Liver (tissue), 9 donors: Measurements from ENCODE around the gene PPARA. TPM values are rescaled to one million over a fixed set of nuclear protein-coding genes. Genes with fewer than 3 reads are reported as not detected.

Experiments used
- DNase-seq: peaks from one replicate; pipeline ENCODE4 v3.0.0-alpha.2; 2017; ENCODE audit warnings: low spot score
- H3K27ac ChIP-seq, 2 donors: one replicate each; pipeline ENCODE4 v1.7.0; 2013; ENCODE audit warnings: inconsistent platforms in 2 of 2, low read length in 2 of 2, control low read depth in 1 of 2, low read depth in 1 of 2, mild to moderate bottlenecking in 1 of 2
- H3K27me3 ChIP-seq, 4 donors: one replicate each; pipeline versions ENCODE4 v1.6.1 to v1.7.0; 2013; ENCODE audit warnings: low read length in 3 of 4, inconsistent platforms in 1 of 4, mild to moderate bottlenecking in 1 of 4, moderate library complexity in 1 of 4; ENCODE audit not compliant: control insufficient read depth in 4 of 4, insufficient read depth in 4 of 4
- H3K36me3 ChIP-seq, 4 donors: one replicate each; pipeline versions ENCODE4 v1.6.1 to v1.7.0; 2013; ENCODE audit warnings: low read length in 3 of 4, mild to moderate bottlenecking in 3 of 4, low read depth in 1 of 4, moderate library complexity in 1 of 4; ENCODE audit not compliant: control insufficient read depth in 4 of 4, insufficient read depth in 3 of 4
- H3K4me1 ChIP-seq, 4 donors: one replicate each; pipeline versions ENCODE4 v1.6.1 to v1.7.0; 2013; ENCODE audit warnings: low read length in 3 of 4, mild to moderate bottlenecking in 3 of 4, moderate library complexity in 1 of 4; ENCODE audit not compliant: control insufficient read depth in 4 of 4, insufficient read depth in 4 of 4
- H3K4me3 ChIP-seq, 3 donors: one replicate each; pipeline versions ENCODE4 v1.6.1 to v1.7.0; 2013; ENCODE audit warnings: low read length in 3 of 3, control low read depth in 1 of 3, low read depth in 1 of 3, mild to moderate bottlenecking in 1 of 3
- H3K9ac ChIP-seq, 2 donors: one replicate each; pipeline ENCODE4 v1.7.0; 2013; ENCODE audit warnings: low read length in 2 of 2, mild to moderate bottlenecking in 2 of 2, moderate library complexity in 2 of 2, control low read depth in 1 of 2, low read depth in 1 of 2
- H3K9me3 ChIP-seq, 4 donors: one replicate each; pipeline versions ENCODE4 v1.6.1 to v1.7.0; 2013; ENCODE audit warnings: low read length in 3 of 4; ENCODE audit not compliant: control insufficient read depth in 4 of 4
- CTCF ChIP-seq: fragments of 150-350 bp; IDR thresholded peaks from 2 replicates; pipeline ENCODE4 v1.5.1; 2017; ENCODE audit warnings: improper control_type of control experiment, low read depth, low read length; ENCODE audit not compliant: missing input control
- EGR1 ChIP-seq, 2 donors: IDR thresholded peaks; 2 replicates each; pipeline ENCODE4 v1.6.1; 2016 to 2018; ENCODE audit warnings: antibody characterized with exemption in 2 of 2, low read depth in 2 of 2
- FOXA1 ChIP-seq: IDR thresholded peaks from 2 replicates; pipeline ENCODE4 v1.6.1; 2016; ENCODE audit warnings: antibody characterized with exemption
- FOXA2 ChIP-seq: IDR thresholded peaks from 2 replicates; pipeline ENCODE4 v1.6.1; 2016; ENCODE audit warnings: antibody characterized with exemption
- GABPA ChIP-seq, 2 donors: IDR thresholded peaks in 1 of 2; conservative IDR thresholded peaks in 1 of 2; 2 replicates each; pipeline ENCODE4 v1.6.1; 2016; ENCODE audit warnings: antibody characterized with exemption in 2 of 2, mild to moderate bottlenecking in 1 of 2, moderate library complexity in 1 of 2
- HNF4A ChIP-seq, 2 donors: conservative IDR thresholded peaks; 2 replicates each; pipeline ENCODE4 v1.6.1; 2016; ENCODE audit warnings: antibody characterized with exemption in 2 of 2, mild to moderate bottlenecking in 2 of 2
- HNF4G ChIP-seq: IDR thresholded peaks from 2 replicates; pipeline ENCODE4 v1.6.1; 2016; ENCODE audit warnings: antibody characterized with exemption
- JUND ChIP-seq, 2 donors: IDR thresholded peaks; 2 replicates each; pipeline ENCODE4 v1.6.1; 2016; ENCODE audit warnings: antibody characterized with exemption in 2 of 2
- NR2F2 ChIP-seq: IDR thresholded peaks from 2 replicates; pipeline ENCODE4 v1.6.1; 2016; ENCODE audit warnings: antibody characterized with exemption
- RAD21 ChIP-seq, 2 donors: IDR thresholded peaks; 2 replicates each; pipeline ENCODE4 v1.6.1; 2016; ENCODE audit warnings: antibody characterized with exemption in 2 of 2, mild to moderate bottlenecking in 2 of 2
- REST ChIP-seq: IDR thresholded peaks from 2 replicates; pipeline ENCODE4 v1.6.1; 2016; ENCODE audit warnings: antibody characterized with exemption, mild to moderate bottlenecking
- RXRA ChIP-seq, 2 donors: IDR thresholded peaks; 2 replicates each; pipeline ENCODE4 v1.6.1; 2017 to 2018; ENCODE audit warnings: antibody characterized with exemption in 2 of 2, mild to moderate bottlenecking in 1 of 2
- SP1 ChIP-seq: IDR thresholded peaks from 2 replicates; pipeline ENCODE4 v1.6.1; 2018; ENCODE audit warnings: antibody characterized with exemption, mild to moderate bottlenecking
- TAF1 ChIP-seq: conservative IDR thresholded peaks from 2 replicates; pipeline ENCODE4 v1.6.1; 2016; ENCODE audit warnings: antibody characterized with exemption, mild to moderate bottlenecking
- YY1 ChIP-seq: IDR thresholded peaks from 2 replicates; pipeline ENCODE4 v1.6.1; 2016; ENCODE audit warnings: antibody characterized with exemption, mild to moderate bottlenecking
- WGBS: extraction: QIAGEN DNeasy Blood & Tissue Kit; methylation state at CpG from one replicate; pipeline ENCODE4 v1.1.7; 2013; 5-methylcytosine and 5-hydroxymethylcytosine counted together
- polyA plus RNA-seq, 2 donors: library from polyadenylated mRNA; stranded (reverse) in 1 of 2; unstranded in 1 of 2; fragments of 200-250 nt in 1 of 2; fragments of >200 nt in 1 of 2; fragmentation: Nextera tagmentation in 1 of 2; extraction: Ambion mirVana in 1 of 2; gene quantifications; one replicate each; pipeline versions ENCODE4 v1.2.1 to v1.2.3, GENCODE V29; 2013 to 2015
- total RNA-seq, 2 donors: library from RNA; depleted of rRNA; stranded (reverse); fragments of >200 nt; gene quantifications; one replicate each; pipeline ENCODE4 v1.2.3, GENCODE V29; 2014
- TF ChIP-seq, protein P1 (sequence below): IDR thresholded peaks from 2 replicates; pipeline ENCODE4 v1.6.1; 2016; ENCODE audit warnings: antibody characterized with exemption
- donor health status: healthy.
- donor health status: healthy.
- donor health status: healthy.
- donor health status: healthy.
- donor health status: healthy.

PPARA gene
- total and polyA plus RNA-seq, 4 donors, result 31.2 to 78.8 (median 41.3) TPM

DNA sequence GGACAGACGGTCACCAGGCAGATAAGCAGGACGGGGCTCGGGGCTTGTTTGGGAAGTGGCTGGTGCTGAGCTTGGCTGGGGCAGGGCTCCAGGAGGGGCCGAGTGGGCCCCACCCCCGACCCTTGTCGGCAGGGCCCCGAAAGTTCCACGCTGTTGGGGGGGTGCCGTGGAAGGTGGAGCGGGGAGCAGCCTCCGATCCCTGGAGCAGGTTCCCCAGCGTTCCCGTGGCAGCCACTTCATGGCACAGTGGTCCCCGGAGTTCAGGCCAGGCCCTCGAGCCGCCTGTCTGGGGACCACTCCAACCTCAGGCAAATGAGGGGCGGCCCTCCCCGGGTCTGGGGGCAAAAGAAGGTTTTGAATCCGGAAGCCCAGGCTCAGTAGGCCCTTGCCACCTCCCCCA, 46.7 kb upstream of the PPARA start (continued):
- TF ChIP-seq CTCF, result no peak
- TF ChIP-seq JUND (IDR thresholded peaks at IDR 0.05), result no peak
- no peak for TF ChIP-seq GABPA (IDR thresholded peaks at IDR 0.05 in 1 of 2, conservative IDR thresholded peaks at IDR 0.05 in 1 of 2)
- TF ChIP-seq FOXA1, result no peak

GRCh38 chr22:46104170-46104880, 46.0 kb upstream of the PPARA start:
- no peak for DNase-seq
- 56% methylated on average over 40 of the region's 40 CpGs for WGBS
- peaks cover 57 to 75% (median 65%) of the 10 kb centered on the region in 4 donors for H3K4me1 ChIP-seq
- peaks cover 2 to 17% (median 9%) of the 10 kb centered on the region in 4 donors for H3K36me3 ChIP-seq
- no peaks in the 10 kb centered on the region for H3K9me3 ChIP-seq
- H3K4me3 ChIP-seq, result no peak overlapping the region
- H3K9ac ChIP-seq, result no peak overlapping the region
- peak overlapping the region; percentile 43 to 76 for H3K27ac ChIP-seq
- no peaks in the 10 kb centered on the region for H3K27me3 ChIP-seq
- no peak for TF ChIP-seq NR2F2
- no peak for TF ChIP-seq RXRA (IDR thresholded peaks at IDR 0.05)
- TF ChIP-seq RAD21 (IDR thresholded peaks at IDR 0.05), result peak in 1 of 2 donors; percentile 18
- peak; percentile 98 for TF ChIP-seq YY1
- no peak for TF ChIP-seq FOXA2
- no peak for TF ChIP-seq GABPA (IDR thresholded peaks at IDR 0.05 in 1 of 2, conservative IDR thresholded peaks at IDR 0.05 in 1 of 2)
- TF ChIP-seq SP1, result peak; percentile 22

GRCh38 chr22:46104881-46105493, 45.3 kb upstream of the PPARA start:
- Histone ChIP-seq H3K27ac (peak overlapping the region; percentile 70 to 76), H3K4me3 (no peak overlapping the region), H3K36me3 (peaks cover 2 to 10% (median 9%) of the 10 kb centered on the region in 4 donors), H3K4me1 (peaks cover 58 to 79% (median 68%) of the 10 kb centered on the region in 4 donors), H3K9ac (no peak overlapping the region), H3K9me3 (no peaks in the 10 kb centered on the region), H3K27me3 (no peaks in the 10 kb centered on the region)
- DNase-seq, result no peak
- WGBS, result 70% methylated on average over 17 of the region's 17 CpGs
- TF ChIP-seq HNF4G, result no peak
- no peak for TF ChIP-seq HNF4A (conservative IDR thresholded peaks at IDR 0.05)
- TF ChIP-seq, protein P1, sequence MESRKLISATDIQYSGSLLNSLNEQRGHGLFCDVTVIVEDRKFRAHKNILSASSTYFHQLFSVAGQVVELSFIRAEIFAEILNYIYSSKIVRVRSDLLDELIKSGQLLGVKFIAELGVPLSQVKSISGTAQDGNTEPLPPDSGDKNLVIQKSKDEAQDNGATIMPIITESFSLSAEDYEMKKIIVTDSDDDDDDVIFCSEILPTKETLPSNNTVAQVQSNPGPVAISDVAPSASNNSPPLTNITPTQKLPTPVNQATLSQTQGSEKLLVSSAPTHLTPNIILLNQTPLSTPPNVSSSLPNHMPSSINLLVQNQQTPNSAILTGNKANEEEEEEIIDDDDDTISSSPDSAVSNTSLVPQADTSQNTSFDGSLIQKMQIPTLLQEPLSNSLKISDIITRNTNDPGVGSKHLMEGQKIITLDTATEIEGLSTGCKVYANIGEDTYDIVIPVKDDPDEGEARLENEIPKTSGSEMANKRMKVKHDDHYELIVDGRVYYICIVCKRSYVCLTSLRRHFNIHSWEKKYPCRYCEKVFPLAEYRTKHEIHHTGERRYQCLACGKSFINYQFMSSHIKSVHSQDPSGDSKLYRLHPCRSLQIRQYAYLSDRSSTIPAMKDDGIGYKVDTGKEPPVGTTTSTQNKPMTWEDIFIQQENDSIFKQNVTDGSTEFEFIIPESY, result no peak
- no peak for TF ChIP-seq SP1
- no peak for TF ChIP-seq RXRA (IDR thresholded peaks at IDR 0.05)
- no peak for TF ChIP-seq GABPA (IDR thresholded peaks at IDR 0.05 in 1 of 2, conservative IDR thresholded peaks at IDR 0.05 in 1 of 2)
- TF ChIP-seq EGR1 (IDR thresholded peaks at IDR 0.05; ENCODE audit: low read depth in 2 of 2), result no peak
- no peak for TF ChIP-seq RAD21 (IDR thresholded peaks at IDR 0.05)
- TF ChIP-seq REST, result no peak
- TF ChIP-seq JUND (IDR thresholded peaks at IDR 0.05), result no peak
- no peak for TF ChIP-seq FOXA2
- no peak for TF ChIP-seq TAF1
- TF ChIP-seq NR2F2, result no peak
- no peak for TF ChIP-seq FOXA1
